Measurements from ENCODE around the gene GNRH2. TPM values are rescaled to one million over a fixed set of nuclear protein-coding genes. Genes with fewer than 3 reads are reported as not detected.
"Not testable (repeated sequence)": the region's sequence is repeated elsewhere in the genome, so short reads cannot be mapped to it uniquely, and the experiment has no call there.

The GNRH2 gene
- total RNA-seq, 4 donors from 2014 or later, result 1.6 TPM; not detected in 3

GRCh38 chr20:3021327-3021726 is 22.1 kb upstream of the GNRH2 start:
- Histone ChIP-seq H3K4me1 (peaks cover 0 to 4% of the 10 kb centered on the region in 2 donors), H3K4me3 (replicated peaks in 1 of 3) (no peak overlapping the region), H3K27ac (no peak overlapping the region), H3K9me3 (no peaks in the 10 kb centered on the region), H3K36me3 (peaks cover 26 to 30% of the 10 kb centered on the region in 2 donors), H3K27me3 (no peaks in the 10 kb centered on the region)
- TF ChIP-seq CTCF (IDR thresholded peaks at IDR 0.05), result no peak
- no peak for TF ChIP-seq POLR2A (IDR thresholded peaks at IDR 0.05)
- 77 to 88% methylated on average over 4 of the region's 4 CpGs for WGBS, 2 donors
- no peak for DNase-seq
- intact Hi-C loops (cut with DNase I), result no loop called here

GRCh38 chr20:3021777-3022176 is 21.6 kb upstream of the GNRH2 start:
- intact Hi-C loops (cut with DNase I), result no loop called here
- no peak for TF ChIP-seq CTCF (IDR thresholded peaks at IDR 0.05)
- TF ChIP-seq POLR2A (IDR thresholded peaks at IDR 0.05), result no peak
- peaks cover 28 to 35% of the 10 kb centered on the region in 2 donors for H3K36me3 ChIP-seq
- no peak for DNase-seq
- no peak overlapping the region for H3K27ac ChIP-seq
- H3K4me3 ChIP-seq (replicated peaks in 1 of 3), result no peak overlapping the region
- WGBS, 2 donors, result 96 to 100% methylated on average over 5 of the region's 5 CpGs
- H3K27me3 ChIP-seq, result no peaks in the 10 kb centered on the region
- peaks cover 0 to 4% of the 10 kb centered on the region in 2 donors for H3K4me1 ChIP-seq
- no peaks in the 10 kb centered on the region for H3K9me3 ChIP-seq

GRCh38 chr20:3022559-3023490 is 20.6 kb upstream of the GNRH2 start:
- H3K9me3 ChIP-seq; H3K27ac ChIP-seq; H3K4me3 ChIP-seq (replicated peaks in 1 of 3); H3K27me3 ChIP-seq; intact Hi-C loops (cut with DNase I); DNase-seq; H3K4me1 ChIP-seq: not testable (repeated sequence)
- 88 to 90% methylated on average over 20 of the region's 20 CpGs for WGBS, 2 donors
- peaks cover 36 to 44% of the 10 kb centered on the region in 2 donors for H3K36me3 ChIP-seq

- Histone ChIP-seq H3K4me3 (replicated peaks in 1 of 3) (no peak overlapping the region), H3K27me3 (no peaks in the 10 kb centered on the region), H3K4me1 (no peaks in the 10 kb centered on the region), H3K27ac (no peak overlapping the region), H3K36me3 (peaks cover 30 to 48% of the 10 kb centered on the region in 2 donors), H3K9me3 (no peaks in the 10 kb centered on the region)
- DNase-seq, result no peak
- TF ChIP-seq POLR2A (IDR thresholded peaks at IDR 0.05) (no peak), CTCF (IDR thresholded peaks at IDR 0.05) (no peak)
- 76 to 85% methylated on average over 2 of the region's 2 CpGs for WGBS, 2 donors
- intact Hi-C loops (cut with DNase I), result no loop called here
Observed at GRCh38 chr20:3027987-3028386, 15.4 kb upstream of the GNRH2 start.

- H3K36me3 ChIP-seq, result peaks cover 27 to 38% of the 10 kb centered on the region in 2 donors
- TF ChIP-seq POLR2A (IDR thresholded peaks at IDR 0.05), result no peak
- no peak for TF ChIP-seq CTCF (IDR thresholded peaks at IDR 0.05)
- no peaks in the 10 kb centered on the region for H3K4me1 ChIP-seq
- H3K27ac ChIP-seq, result no peak overlapping the region
- DNase-seq, result no peak
- intact Hi-C loops (cut with DNase I), result no loop called here
- H3K9me3 ChIP-seq, result no peaks in the 10 kb centered on the region
- 98% methylated on average over 3 of the region's 3 CpGs for WGBS, 2 donors
- H3K4me3 ChIP-seq (replicated peaks in 1 of 3), result no peak overlapping the region
- H3K27me3 ChIP-seq, result no peaks in the 10 kb centered on the region
Observed at GRCh38 chr20:3031524-3032147, 11.8 kb upstream of the GNRH2 start.
